SK-N-SH treated with all-trans-retinoic acid at 6 μM for 48 hours (cell line): ENCODE measurements around the gene PTRHD1.

Source experiments
- ATAC-seq: fragments of 200-7000 bp; cut with Tn5 transposase; 3 replicates; pipeline ENCODE4 v1.9.1; 2020; ENCODE audit warnings: mild to moderate bottlenecking, moderate library complexity
- ARNTL ChIP-seq: fragments of 450-650 bp; formaldehyde crosslinking; IDR thresholded peaks from 2 replicates; pipeline ENCODE4 v1.5.0; 2020; ENCODE audit warnings: low read depth, mild to moderate bottlenecking, moderate library complexity, borderline replicate concordance
- BACH2 ChIP-seq: fragments of 250-450 bp; sonication (Bioruptor Pico); IDR thresholded peaks from 2 replicates; pipeline ENCODE4 v1.9.0; 2021; ENCODE audit warnings: mild to moderate bottlenecking, borderline replicate concordance
- CSDC2 ChIP-seq: fragments of 250-450 bp; sonication (Bioruptor Pico); IDR thresholded peaks from 2 replicates; pipeline ENCODE4 v1.5.0; 2020; ENCODE audit warnings: mild to moderate bottlenecking, moderate library complexity
- CSRNP3 ChIP-seq: fragments of 250-450 bp; sonication (Bioruptor Pico); IDR thresholded peaks from 2 replicates; pipeline ENCODE4 v1.5.1; 2021; ENCODE audit warnings: mild to moderate bottlenecking, moderate library complexity
- ESRRG ChIP-seq: fragments of 250-450 bp; sonication (Bioruptor Pico); IDR thresholded peaks from 2 replicates; pipeline ENCODE4 v1.6.1; 2021; ENCODE audit warnings: mild to moderate bottlenecking
- GLIS3 ChIP-seq: fragments of 250-450 bp; sonication (Bioruptor Pico); IDR thresholded peaks from 2 replicates; pipeline ENCODE4 v1.5.0; 2020; ENCODE audit warnings: mild to moderate bottlenecking, moderate library complexity
- ISL1 ChIP-seq: fragments of 250-450 bp; sonication (Bioruptor Pico); IDR thresholded peaks from 2 replicates; pipeline ENCODE4 v2.1.2; 2022; ENCODE audit warnings: mild to moderate bottlenecking, moderate library complexity
- OSR1 ChIP-seq: fragments of 250-450 bp; sonication (Bioruptor Pico); IDR thresholded peaks from 2 replicates; pipeline ENCODE4 v1.8.0; 2022; ENCODE audit warnings: moderate library complexity, mild to moderate bottlenecking, inconsistent platforms
- PATZ1 ChIP-seq: fragments of 250-450 bp; sonication (Bioruptor Pico); IDR thresholded peaks from 2 replicates; pipeline ENCODE4 v1.8.0; 2020; ENCODE audit warnings: mild to moderate bottlenecking, moderate library complexity, borderline replicate concordance
- PPARA ChIP-seq: fragments of 250-450 bp; sonication (Bioruptor Pico); IDR thresholded peaks from 2 replicates; pipeline ENCODE4 v1.5.0; 2020; ENCODE audit warnings: mild to moderate bottlenecking, borderline replicate concordance
- RARB ChIP-seq: fragments of 250-450 bp; sonication (Bioruptor Pico); IDR thresholded peaks from 2 replicates; pipeline ENCODE4 v1.8.0; 2021; ENCODE audit warnings: mild to moderate bottlenecking, moderate library complexity
- SNAI2 ChIP-seq: fragments of 250-450 bp; sonication (Bioruptor Pico); IDR thresholded peaks from 2 replicates; pipeline ENCODE4 v1.5.0; 2020; ENCODE audit warnings: mild to moderate bottlenecking, moderate library complexity
- TCF4 ChIP-seq: fragments of 250-450 bp; sonication (Bioruptor Pico); IDR thresholded peaks from 2 replicates; pipeline ENCODE4 v1.8.0; 2021; ENCODE audit warnings: mild to moderate bottlenecking, moderate library complexity, borderline replicate concordance
- TOX ChIP-seq: fragments of 250-450 bp; sonication (Bioruptor Pico); IDR thresholded peaks from 2 replicates; pipeline ENCODE4 v1.8.0; 2021; ENCODE audit warnings: mild to moderate bottlenecking, moderate library complexity, borderline replicate concordance
- ZC3H10 ChIP-seq: fragments of 250-450 bp; sonication (Bioruptor Pico); IDR thresholded peaks from 2 replicates; pipeline ENCODE4 v1.5.1; 2021; ENCODE audit warnings: mild to moderate bottlenecking, moderate library complexity
- ZFP3 ChIP-seq: fragments of 250-450 bp; sonication (Bioruptor Pico); IDR thresholded peaks from 2 replicates; pipeline ENCODE4 v1.5.0; 2020; ENCODE audit warnings: mild to moderate bottlenecking, moderate library complexity
- ZFP30 ChIP-seq: fragments of 450-650 bp; formaldehyde crosslinking; IDR thresholded peaks from 2 replicates; pipeline ENCODE4 v1.5.0; 2022; ENCODE audit warnings: mild to moderate bottlenecking, moderate library complexity
- ZNF565 ChIP-seq: fragments of 450-650 bp; formaldehyde crosslinking; conservative IDR thresholded peaks from 2 replicates; pipeline ENCODE4 v1.5.0; 2020; ENCODE audit warnings: low read depth, mild to moderate bottlenecking, moderate library complexity
- ZNF70 ChIP-seq: fragments of 450-650 bp; formaldehyde crosslinking; IDR thresholded peaks from 2 replicates; pipeline ENCODE4 v1.5.0; 2020; ENCODE audit warnings: mild to moderate bottlenecking, moderate library complexity
- ZNF8 ChIP-seq: fragments of 450-650 bp; formaldehyde crosslinking; IDR thresholded peaks from 2 replicates; pipeline ENCODE4 v1.5.0; 2020; ENCODE audit warnings: mild to moderate bottlenecking, moderate library complexity
- TF ChIP-seq, protein P1 (sequence below): fragments of 250-450 bp; sonication (Bioruptor Pico); IDR thresholded peaks from 2 replicates; pipeline ENCODE4 v1.5.1; 2020; ENCODE audit warnings: low read depth, mild to moderate bottlenecking, moderate library complexity
- TF ChIP-seq, protein P2 (sequence below): fragments of 250-450 bp; sonication (Bioruptor Pico); IDR thresholded peaks from 2 replicates; pipeline ENCODE4 v1.5.0; 2020; ENCODE audit warnings: mild to moderate bottlenecking, moderate library complexity

The PTRHD1 gene

DNA sequence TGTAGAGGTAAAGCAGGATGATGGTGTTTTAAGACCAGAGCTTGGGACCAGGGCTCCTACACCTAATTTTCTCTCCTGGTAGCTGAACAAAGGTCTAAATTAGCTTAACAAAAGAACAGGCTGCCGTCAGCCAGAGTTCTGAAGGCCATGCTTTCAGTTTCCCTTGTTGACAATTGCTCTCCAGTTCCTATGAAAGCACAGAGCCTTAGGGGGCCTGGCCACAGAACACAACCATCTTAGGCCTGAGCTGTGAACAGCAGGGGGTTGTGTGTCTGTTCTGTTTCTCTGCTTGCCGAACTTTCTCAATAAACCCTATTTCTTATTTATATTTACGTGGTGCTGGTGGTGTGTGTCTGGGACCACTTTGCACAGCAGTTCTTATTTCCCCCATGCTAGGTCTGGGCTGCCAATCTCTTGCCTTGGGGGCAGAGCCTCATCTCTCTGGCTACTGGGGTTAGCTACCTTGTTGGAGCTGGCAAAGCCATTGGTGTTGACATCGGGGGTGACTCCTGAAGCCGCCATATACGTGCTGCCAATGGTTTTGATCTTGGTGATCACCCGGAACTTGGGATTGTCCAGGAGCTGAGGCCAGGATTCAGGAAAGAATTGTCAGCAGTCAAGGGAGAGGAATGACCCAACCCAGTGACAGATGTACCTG lies 29.0 kb upstream of the PTRHD1 start:
- TF ChIP-seq ARNTL (CRISPR knock-in tag), result no peak
- TF ChIP-seq TCF4, result no peak
- no peak for TF ChIP-seq PATZ1
- TF ChIP-seq GLIS3, result no peak
- no peak for TF ChIP-seq OSR1 (CRISPR knock-in tag)
- TF ChIP-seq ESRRG (CRISPR knock-in tag), result no peak
- no peak for ATAC-seq

GRCh38 chr2:24821433-24821891 lies 28.3 kb upstream of the PTRHD1 start:
- ATAC-seq, result no peak
- TF ChIP-seq ESRRG (CRISPR knock-in tag) (no peak), ZNF8 (CRISPR knock-in tag) (no peak), ZC3H10 (CRISPR knock-in tag) (no peak), ZNF70 (CRISPR knock-in tag) (no peak), CSDC2 (no peak), ARNTL (CRISPR knock-in tag) (no peak), OSR1 (CRISPR knock-in tag) (no peak), ZNF565 (CRISPR knock-in tag) (no peak), TOX (CRISPR knock-in tag) (no peak), CSRNP3 (CRISPR knock-in tag) (no peak), GLIS3 (no peak), PPARA (no peak), ISL1 (CRISPR knock-in tag) (no peak), ZFP30 (CRISPR knock-in tag) (no peak), TCF4 (no peak), ZFP3 (CRISPR knock-in tag) (no peak)
- TF ChIP-seq, protein P1, sequence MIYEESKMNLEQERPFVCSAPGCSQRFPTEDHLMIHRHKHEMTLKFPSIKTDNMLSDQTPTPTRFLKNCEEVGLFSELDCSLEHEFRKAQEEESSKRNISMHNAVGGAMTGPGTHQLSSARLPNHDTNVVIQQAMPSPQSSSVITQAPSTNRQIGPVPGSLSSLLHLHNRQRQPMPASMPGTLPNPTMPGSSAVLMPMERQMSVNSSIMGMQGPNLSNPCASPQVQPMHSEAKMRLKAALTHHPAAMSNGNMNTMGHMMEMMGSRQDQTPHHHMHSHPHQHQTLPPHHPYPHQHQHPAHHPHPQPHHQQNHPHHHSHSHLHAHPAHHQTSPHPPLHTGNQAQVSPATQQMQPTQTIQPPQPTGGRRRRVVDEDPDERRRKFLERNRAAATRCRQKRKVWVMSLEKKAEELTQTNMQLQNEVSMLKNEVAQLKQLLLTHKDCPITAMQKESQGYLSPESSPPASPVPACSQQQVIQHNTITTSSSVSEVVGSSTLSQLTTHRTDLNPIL, result no peak
- TF ChIP-seq, all 23 proteins: peak for 0

- ATAC-seq, result no peak
- TF ChIP-seq ZNF8 (CRISPR knock-in tag), result no peak
- no peak for TF ChIP-seq ZNF70 (CRISPR knock-in tag)
- TF ChIP-seq TCF4, result no peak
- TF ChIP-seq SNAI2 (CRISPR knock-in tag), result no peak
- no peak for TF ChIP-seq GLIS3
- no peak for TF ChIP-seq BACH2 (CRISPR knock-in tag)
- TF ChIP-seq TOX (CRISPR knock-in tag), result no peak
- TF ChIP-seq, protein P1, result no peak
- no peak for TF ChIP-seq RARB (CRISPR knock-in tag)
- TF ChIP-seq CSDC2, result no peak
These were observed 27.6 kb upstream of the PTRHD1 start for GRCh38 chr2:24820598-24821432.

GRCh38 chr2:24820175-24820513 lies 27.0 kb upstream of the PTRHD1 start:
- ATAC-seq, result no peak
- TF ChIP-seq ARNTL (CRISPR knock-in tag) (no peak), ZFP3 (CRISPR knock-in tag) (no peak), ZNF565 (CRISPR knock-in tag) (no peak), ZNF70 (CRISPR knock-in tag) (no peak), ZFP30 (CRISPR knock-in tag) (no peak), RARB (CRISPR knock-in tag) (no peak), PPARA (no peak), GLIS3 (no peak), ZC3H10 (CRISPR knock-in tag) (no peak), ISL1 (CRISPR knock-in tag) (no peak), TOX (CRISPR knock-in tag) (no peak), ESRRG (CRISPR knock-in tag) (no peak), ZNF8 (CRISPR knock-in tag) (no peak)
- TF ChIP-seq, protein P2, sequence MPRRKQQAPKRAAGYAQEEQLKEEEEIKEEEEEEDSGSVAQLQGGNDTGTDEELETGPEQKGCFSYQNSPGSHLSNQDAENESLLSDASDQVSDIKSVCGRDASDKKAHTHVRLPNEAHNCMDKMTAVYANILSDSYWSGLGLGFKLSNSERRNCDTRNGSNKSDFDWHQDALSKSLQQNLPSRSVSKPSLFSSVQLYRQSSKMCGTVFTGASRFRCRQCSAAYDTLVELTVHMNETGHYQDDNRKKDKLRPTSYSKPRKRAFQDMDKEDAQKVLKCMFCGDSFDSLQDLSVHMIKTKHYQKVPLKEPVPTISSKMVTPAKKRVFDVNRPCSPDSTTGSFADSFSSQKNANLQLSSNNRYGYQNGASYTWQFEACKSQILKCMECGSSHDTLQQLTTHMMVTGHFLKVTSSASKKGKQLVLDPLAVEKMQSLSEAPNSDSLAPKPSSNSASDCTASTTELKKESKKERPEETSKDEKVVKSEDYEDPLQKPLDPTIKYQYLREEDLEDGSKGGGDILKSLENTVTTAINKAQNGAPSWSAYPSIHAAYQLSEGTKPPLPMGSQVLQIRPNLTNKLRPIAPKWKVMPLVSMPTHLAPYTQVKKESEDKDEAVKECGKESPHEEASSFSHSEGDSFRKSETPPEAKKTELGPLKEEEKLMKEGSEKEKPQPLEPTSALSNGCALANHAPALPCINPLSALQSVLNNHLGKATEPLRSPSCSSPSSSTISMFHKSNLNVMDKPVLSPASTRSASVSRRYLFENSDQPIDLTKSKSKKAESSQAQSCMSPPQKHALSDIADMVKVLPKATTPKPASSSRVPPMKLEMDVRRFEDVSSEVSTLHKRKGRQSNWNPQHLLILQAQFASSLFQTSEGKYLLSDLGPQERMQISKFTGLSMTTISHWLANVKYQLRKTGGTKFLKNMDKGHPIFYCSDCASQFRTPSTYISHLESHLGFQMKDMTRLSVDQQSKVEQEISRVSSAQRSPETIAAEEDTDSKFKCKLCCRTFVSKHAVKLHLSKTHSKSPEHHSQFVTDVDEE (CRISPR knock-in tag), result no peak
